Right atrium auricular region (tissue), 2 donors: ENCODE data around the gene NFASC. TPM values are rescaled to one million over a fixed set of nuclear protein-coding genes. Genes with fewer than 3 reads are reported as not detected.

Experiments
- DNase-seq: peaks from one replicate; pipeline ENCODE4 v3.0.0-alpha.2; 2019; ENCODE audit warnings: low spot score
- H3K27ac ChIP-seq, 2 donors: fragments of 200-600 bp; sonication (generic); 1 replicate in 1 of 2; 2 replicates in 1 of 2; pipeline ENCODE4 v1.5.1; 2016 to 2019
- H3K27me3 ChIP-seq, 2 donors: fragments of 200-600 bp; sonication (generic); one replicate each; pipeline versions ENCODE4 v1.5.1 to v1.6.0; 2017 to 2019
- H3K36me3 ChIP-seq: fragments of 200-600 bp; sonication (generic); one replicate; pipeline ENCODE4 v1.5.1; 2016
- H3K4me1 ChIP-seq, 2 donors: fragments of 200-600 bp; sonication (generic); one replicate each; pipeline versions ENCODE4 v1.5.1 to v1.6.0; 2017 to 2019
- H3K4me3 ChIP-seq, 2 donors: fragments of 200-600 bp; sonication (generic); 1 replicate in 1 of 2; 2 replicates in 1 of 2; pipeline ENCODE4 v1.5.1; 2017 to 2019; ENCODE audit warnings: mild to moderate bottlenecking in 1 of 2, moderate library complexity in 1 of 2
- H3K9me3 ChIP-seq, 2 donors: fragments of 200-600 bp; sonication (generic); one replicate each; pipeline ENCODE4 v1.5.1; 2019
- total RNA-seq, 2 donors: library from RNA; depleted of rRNA; stranded (reverse); fragments of >200 nt; gene quantifications; one replicate each; pipeline ENCODE4 v1.1.0, GENCODE V29; 2016
- TF ChIP-seq, protein P1 (sequence below), 2 donors: fragments of 200-600 bp; sonication (generic); IDR thresholded peaks; one replicate each; pipeline ENCODE4 v1.5.1; 2019; ENCODE audit warnings: antibody characterized with exemption in 2 of 2

NFASC gene
- total RNA-seq, 2 donors from 2014 or later = 38.5 to 45.9 TPM

DNA sequence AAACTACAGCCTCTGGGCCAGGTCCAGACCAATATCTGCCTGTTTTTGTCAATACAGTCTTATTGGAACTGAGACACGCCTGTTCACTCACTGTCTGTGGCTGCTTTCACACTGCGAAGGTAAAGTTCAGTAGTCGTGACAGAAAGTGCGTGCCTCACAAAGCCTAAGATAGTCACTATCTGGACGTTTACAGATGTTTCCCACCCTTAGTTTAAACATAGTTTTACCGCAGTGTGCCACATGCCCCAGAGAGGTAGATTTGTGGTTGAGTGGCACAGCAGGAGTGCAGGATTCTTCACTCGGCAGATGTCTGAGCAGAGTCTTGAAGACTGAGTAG is 61.9 kb downstream of the NFASC start:
- Histone ChIP-seq H3K27me3 (no peaks in the 10 kb centered on the region), H3K9me3 (no peaks in the 10 kb centered on the region), H3K4me1 (peaks cover 0 to 51% of the 10 kb centered on the region in 2 donors), H3K36me3 (no peaks in the 10 kb centered on the region), H3K4me3 (no peak overlapping the region), H3K27ac (no peak overlapping the region)
- no peak for DNase-seq
- TF ChIP-seq, protein P1, sequence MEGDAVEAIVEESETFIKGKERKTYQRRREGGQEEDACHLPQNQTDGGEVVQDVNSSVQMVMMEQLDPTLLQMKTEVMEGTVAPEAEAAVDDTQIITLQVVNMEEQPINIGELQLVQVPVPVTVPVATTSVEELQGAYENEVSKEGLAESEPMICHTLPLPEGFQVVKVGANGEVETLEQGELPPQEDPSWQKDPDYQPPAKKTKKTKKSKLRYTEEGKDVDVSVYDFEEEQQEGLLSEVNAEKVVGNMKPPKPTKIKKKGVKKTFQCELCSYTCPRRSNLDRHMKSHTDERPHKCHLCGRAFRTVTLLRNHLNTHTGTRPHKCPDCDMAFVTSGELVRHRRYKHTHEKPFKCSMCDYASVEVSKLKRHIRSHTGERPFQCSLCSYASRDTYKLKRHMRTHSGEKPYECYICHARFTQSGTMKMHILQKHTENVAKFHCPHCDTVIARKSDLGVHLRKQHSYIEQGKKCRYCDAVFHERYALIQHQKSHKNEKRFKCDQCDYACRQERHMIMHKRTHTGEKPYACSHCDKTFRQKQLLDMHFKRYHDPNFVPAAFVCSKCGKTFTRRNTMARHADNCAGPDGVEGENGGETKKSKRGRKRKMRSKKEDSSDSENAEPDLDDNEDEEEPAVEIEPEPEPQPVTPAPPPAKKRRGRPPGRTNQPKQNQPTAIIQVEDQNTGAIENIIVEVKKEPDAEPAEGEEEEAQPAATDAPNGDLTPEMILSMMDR (IDR thresholded peaks at IDR 0.05) = no peak

DNA sequence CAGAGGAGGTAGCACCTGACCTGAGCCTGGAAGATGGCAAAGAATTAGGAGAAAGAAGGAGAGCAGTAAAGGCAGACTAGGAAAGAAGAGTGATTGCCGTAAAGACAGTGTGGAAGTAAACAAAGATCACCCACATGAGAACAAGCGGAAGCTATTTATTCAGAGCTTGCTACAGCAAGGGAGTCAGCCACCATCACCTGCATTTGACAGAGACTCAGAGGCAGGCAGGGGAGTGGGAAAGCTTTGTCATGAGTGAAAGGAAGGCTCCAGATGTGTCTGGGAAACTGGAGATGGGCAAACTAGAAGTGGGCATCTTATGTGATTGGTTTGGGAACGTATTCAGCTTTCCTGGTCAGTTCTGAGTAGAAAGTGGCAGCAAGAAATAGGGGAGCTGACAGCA is 64.5 kb downstream of the NFASC start:
- H3K4me3 ChIP-seq = no peak overlapping the region
- TF ChIP-seq, protein P1 (IDR thresholded peaks at IDR 0.05) = no peak
- DNase-seq = no peak
- no peaks in the 10 kb centered on the region for H3K27me3 ChIP-seq
- H3K9me3 ChIP-seq = no peaks in the 10 kb centered on the region
- H3K4me1 ChIP-seq = peaks cover 0 to 29% of the 10 kb centered on the region in 2 donors
- H3K36me3 ChIP-seq = no peaks in the 10 kb centered on the region
- no peak overlapping the region for H3K27ac ChIP-seq

DNA sequence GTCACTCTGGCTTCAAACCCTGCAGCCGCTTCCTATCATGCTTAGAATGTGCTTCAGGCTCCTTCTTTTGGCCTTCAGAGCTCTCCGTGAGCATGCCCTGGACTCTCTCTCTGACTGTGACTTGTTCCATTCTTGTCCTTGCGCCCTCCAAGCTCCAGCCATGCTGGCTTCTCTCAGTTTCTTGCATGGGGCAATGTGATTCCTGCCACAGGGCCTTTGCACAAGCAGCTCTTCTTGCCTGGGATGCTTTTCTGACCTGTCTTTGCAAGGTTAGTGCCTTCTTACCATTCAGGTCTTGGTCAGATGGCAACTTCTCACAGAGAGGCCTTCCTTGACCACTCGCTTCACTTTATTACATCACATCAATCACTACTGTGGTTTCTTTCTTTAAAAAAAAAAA is 66.1 kb downstream of the NFASC start:
- Histone ChIP-seq H3K27ac (no peak overlapping the region), H3K4me3 (no peak overlapping the region), H3K9me3 (no peaks in the 10 kb centered on the region), H3K36me3 (no peaks in the 10 kb centered on the region), H3K4me1 (peaks cover 0 to 20% of the 10 kb centered on the region in 2 donors), H3K27me3 (no peaks in the 10 kb centered on the region)
- TF ChIP-seq, protein P1 (IDR thresholded peaks at IDR 0.05) = no peak
- DNase-seq = no peak

- no peak for DNase-seq
- Histone ChIP-seq H3K27ac (peak overlapping the region in 1 of 2 donors; percentile 29), H3K9me3 (no peaks in the 10 kb centered on the region), H3K27me3 (no peaks in the 10 kb centered on the region), H3K36me3 (no peaks in the 10 kb centered on the region), H3K4me1 (peaks cover 0 to 14% of the 10 kb centered on the region in 2 donors), H3K4me3 (no peak overlapping the region)
- TF ChIP-seq, protein P1 (IDR thresholded peaks at IDR 0.05) = no peak
Measured at GRCh38 chr1:204937901-204938300, 67.2 kb downstream of the NFASC start.

DNA sequence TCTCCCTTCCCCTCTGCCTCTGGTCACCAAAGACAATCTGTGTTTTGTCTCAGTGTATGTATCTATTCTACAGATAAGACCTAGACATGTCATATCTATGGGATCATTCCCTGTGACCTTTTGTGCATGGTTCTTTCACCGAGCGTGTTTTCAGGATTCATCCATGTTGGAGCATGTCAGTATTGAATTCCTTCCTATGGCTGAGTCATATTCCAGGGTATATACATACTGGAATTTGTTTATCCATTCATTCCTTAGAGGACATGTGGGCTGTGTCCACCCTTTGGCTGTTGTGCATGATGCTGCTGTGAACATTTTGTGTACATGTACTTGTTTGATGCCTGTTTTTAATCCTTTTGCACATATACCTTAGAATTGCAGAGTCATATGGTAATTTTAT is 69.9 kb downstream of the NFASC start:
- no peaks in the 10 kb centered on the region for H3K9me3 ChIP-seq
- peaks cover 0 to 14% of the 10 kb centered on the region in 2 donors for H3K4me1 ChIP-seq
- TF ChIP-seq, protein P1 (IDR thresholded peaks at IDR 0.05) = no peak
- H3K4me3 ChIP-seq = no peak overlapping the region
- DNase-seq = no peak
- H3K36me3 ChIP-seq = no peaks in the 10 kb centered on the region
- H3K27me3 ChIP-seq = no peaks in the 10 kb centered on the region
- H3K27ac ChIP-seq = no peak overlapping the region
